Hepatocyte (in vitro differentiated cells): ENCODE measurements around the gene RBKS.

Experiments used
- CTCF ChIP-seq: fragments of 200-600 bp; sonication (generic); IDR thresholded peaks from 2 replicates; pipeline ENCODE4 v1.5.1; 2016; ENCODE audit warnings: antibody characterized with exemption, mild to moderate bottlenecking; ENCODE audit not compliant: poor library complexity
- EZH2 ChIP-seq: fragments of 200-600 bp; sonication (generic); IDR thresholded peaks from 2 replicates; pipeline ENCODE4 v1.6.1; 2016; ENCODE audit warnings: antibody characterized with exemption, mild to moderate bottlenecking, borderline replicate concordance
- EZH2phosphoT487 ChIP-seq: fragments of 200-600 bp; sonication (generic); IDR thresholded peaks from one replicate; pipeline ENCODE4 v1.6.1; 2018; ENCODE audit warnings: antibody characterized with exemption, mild to moderate bottlenecking, low read depth, moderate library complexity; ENCODE audit not compliant: unreplicated experiment, severe bottlenecking

DNA sequence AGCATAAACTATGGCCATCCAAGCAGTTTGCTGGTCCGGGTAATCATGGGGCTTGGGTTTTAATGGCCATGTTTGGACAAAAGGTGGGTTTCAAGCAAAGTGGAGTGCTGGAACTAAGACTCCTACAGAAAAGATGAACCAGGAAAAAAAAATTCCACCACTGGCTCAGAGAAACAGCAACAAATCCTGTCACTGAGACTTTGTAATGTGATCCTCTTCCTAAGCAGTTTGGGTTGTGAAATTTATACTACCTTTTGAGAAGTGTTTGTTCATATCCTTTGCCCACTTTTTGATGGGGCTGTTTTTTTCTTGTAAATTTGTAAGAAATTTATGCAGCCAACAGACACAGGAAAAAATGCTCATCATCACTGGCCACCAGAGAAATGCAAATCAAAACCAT lies 78.4 kb downstream of the RBKS start:
- TF ChIP-seq CTCF = no peak
- no peak for TF ChIP-seq EZH2
- no peak for TF ChIP-seq EZH2phosphoT487
